H1 (cell line): ENCODE data around the gene TBCB. TPM values are rescaled to one million over a fixed set of nuclear protein-coding genes. Genes with fewer than 3 reads are reported as not detected.
A peak's percentile ranks its signal among the peaks of the same experiment; 100 is the strongest.

Experiments
- CTCF ChIA-PET: fragments of 300-600 bp; sonication (Branson Sonifier 250); formaldehyde crosslinking; loops from one replicate; lab custom pipeline; 2021; ENCODE audit not compliant: partially characterized antibody; lab: Charles Lee
- POLR2A ChIA-PET: fragments of 300-600 bp; sonication (Branson Sonifier 250); formaldehyde crosslinking; loops from one replicate; lab custom pipeline; 2021; ENCODE audit warnings: inconsistent platforms; ENCODE audit not compliant: partially characterized antibody; lab: Charles Lee
- DNase-seq, 2 experiments: peaks; one replicate each; pipeline versions ENCODE4 v3.0.0 to v3.0.0-alpha.2; 2010 to 2022; ENCODE audit warnings: low spot score in 2 of 2, low read depth in 1 of 2, mixed read lengths in 1 of 2
- FAIRE-seq: peaks from 2 replicates; lab custom pipeline; 2011; peaks lifted over from hg19 to GRCh38; lab: Jason Lieb, UNC
- H2AFZ ChIP-seq: 2 replicates; pipeline ENCODE4 v1.8.1; 2012; ENCODE audit warnings: low read length, inconsistent platforms
- H2AK5ac ChIP-seq: 2 replicates; pipeline ENCODE4 v1.6.1; 2013; ENCODE audit warnings: low read depth, low read length
- H2BK120ac ChIP-seq: replicated peaks from 2 replicates; pipeline ENCODE3; 2013; ENCODE audit warnings: low read depth, low read length, inconsistent platforms
- H2BK12ac ChIP-seq: 2 replicates; pipeline ENCODE4 v1.6.1; 2013; ENCODE audit warnings: low read depth, low read length
- H2BK15ac ChIP-seq: 2 replicates; pipeline ENCODE4 v1.6.1; 2013; ENCODE audit warnings: low read length
- H2BK20ac ChIP-seq: 2 replicates; pipeline ENCODE4 v1.6.1; 2013; ENCODE audit warnings: low read length
- H2BK5ac ChIP-seq: 2 replicates; pipeline ENCODE4 v1.6.1; 2013; ENCODE audit warnings: low read depth, low read length
- H3K14ac ChIP-seq: 2 replicates; pipeline ENCODE4 v1.6.1; 2013; ENCODE audit warnings: inconsistent platforms; ENCODE audit not compliant: insufficient read length
- H3K18ac ChIP-seq: 2 replicates; pipeline ENCODE4 v1.6.1; 2013; ENCODE audit warnings: low read length; ENCODE audit errors: extremely low read depth
- H3K23ac ChIP-seq: 2 replicates; pipeline ENCODE4 v1.6.1; 2013; ENCODE audit warnings: inconsistent platforms; ENCODE audit not compliant: insufficient read length
- H3K23me2 ChIP-seq: 2 replicates; pipeline ENCODE4 v1.6.1; 2013; ENCODE audit warnings: low read depth, low read length
- H3K27ac ChIP-seq: 2 replicates; pipeline ENCODE4 v1.6.1; 2011; ENCODE audit warnings: low read depth, low read length, inconsistent platforms
- H3K27me3 ChIP-seq, 4 experiments: replicated peaks in 1 of 4; 1 replicate in 1 of 4; 2 replicates in 3 of 4; pipeline versions ENCODE4 v1.6.1 to v1.8.1; 2011 to 2013; ENCODE audit warnings: low read length in 3 of 4, mild to moderate bottlenecking in 3 of 4, inconsistent platforms in 2 of 4, mixed read lengths in 2 of 4, moderate library complexity in 1 of 4; ENCODE audit not compliant: control insufficient read depth in 3 of 4, insufficient read depth in 3 of 4; ENCODE audit errors: extremely low read depth in 1 of 4
- H3K36me3 ChIP-seq, 4 experiments: 2 replicates each; pipeline versions ENCODE4 v1.6.1 to v1.8.1; 2011 to 2013; ENCODE audit warnings: mild to moderate bottlenecking in 4 of 4, low read length in 3 of 4, moderate library complexity in 2 of 4, control low read depth in 1 of 4, inconsistent platforms in 1 of 4; ENCODE audit not compliant: insufficient read depth in 4 of 4, control insufficient read depth in 2 of 4
- H3K4ac ChIP-seq: replicated peaks from 2 replicates; pipeline ENCODE3; 2013; ENCODE audit warnings: low read length, low read depth, mixed read lengths, inconsistent platforms; ENCODE audit not compliant: insufficient read length
- H3K4me1 ChIP-seq, 4 experiments: replicated peaks in 1 of 4; 1 replicate in 1 of 4; 2 replicates in 3 of 4; pipeline versions ENCODE4 v1.6.1 to v1.8.1; 2011 to 2013; ENCODE audit warnings: low read length in 3 of 4, inconsistent platforms in 2 of 4, mixed read lengths in 1 of 4; ENCODE audit not compliant: insufficient read depth in 4 of 4, control insufficient read depth in 3 of 4
- H3K4me2 ChIP-seq, 2 experiments: 2 replicates each; pipeline versions ENCODE4 v1.6.1 to v1.8.1; 2011 to 2013; ENCODE audit warnings: low read depth in 2 of 2, low read length in 2 of 2, control low read depth in 1 of 2, inconsistent platforms in 1 of 2, mild to moderate bottlenecking in 1 of 2; ENCODE audit not compliant: insufficient read depth in 1 of 2
- H3K4me3 ChIP-seq, 4 experiments: fragments of 200-600, 300-600 bp in 1 of 4; sonication (generic), shearing (Covaris generic), sonication (Bioruptor Twin) in 1 of 4; 2 replicates each; pipeline versions ENCODE4 v1.5.1 to v1.8.1; 2011 to 2016; ENCODE audit warnings: low read length in 4 of 4, low read depth in 3 of 4, control low read depth in 2 of 4, inconsistent platforms in 2 of 4, mild to moderate bottlenecking in 2 of 4, mixed read lengths in 1 of 4, moderate library complexity in 1 of 4; ENCODE audit not compliant: insufficient read depth in 2 of 4; ENCODE audit errors: extremely low read depth in 1 of 4
- H3K56ac ChIP-seq: replicated peaks from 2 replicates; pipeline ENCODE3; 2013; ENCODE audit warnings: low read depth, mild to moderate bottlenecking, mixed read lengths, low read length, inconsistent platforms; ENCODE audit not compliant: insufficient read length
- H3K79me1 ChIP-seq: 2 replicates; pipeline ENCODE4 v1.6.1; 2013; ENCODE audit warnings: low read depth, low read length, control low read depth
- H3K79me2 ChIP-seq, 2 experiments: 2 replicates each; pipeline versions ENCODE4 v1.6.1 to v1.8.1; 2012 to 2013; ENCODE audit warnings: low read length in 2 of 2, mild to moderate bottlenecking in 2 of 2, inconsistent platforms in 1 of 2; ENCODE audit not compliant: insufficient read depth in 2 of 2, control insufficient read depth in 1 of 2
- H3K9ac ChIP-seq, 4 experiments: replicated peaks in 1 of 4; 1 replicate in 1 of 4; 2 replicates in 3 of 4; pipeline versions ENCODE4 v1.6.1 to v1.8.1; 2011 to 2013; ENCODE audit warnings: low read depth in 3 of 4, low read length in 3 of 4, control low read depth in 2 of 4, mild to moderate bottlenecking in 2 of 4, moderate library complexity in 2 of 4, inconsistent platforms in 1 of 4; ENCODE audit errors: extremely low read depth in 1 of 4
- H3K9me3 ChIP-seq, 2 experiments: 2 replicates each; pipeline versions ENCODE4 v1.6.1 to v1.8.1; 2012 to 2013; ENCODE audit warnings: mild to moderate bottlenecking in 2 of 2, moderate library complexity in 2 of 2, control low read depth in 1 of 2, inconsistent platforms in 1 of 2, low read depth in 1 of 2, low read length in 1 of 2, mixed read lengths in 1 of 2; ENCODE audit not compliant: insufficient read depth in 2 of 2
- H4K20me1 ChIP-seq, 2 experiments: replicated peaks in 1 of 2; 2 replicates each; pipeline versions ENCODE3 to v1.8.1; 2011 to 2013; ENCODE audit warnings: inconsistent platforms in 2 of 2, low read length in 2 of 2, mild to moderate bottlenecking in 1 of 2; ENCODE audit not compliant: insufficient read depth in 2 of 2, control insufficient read depth in 1 of 2
- H4K5ac ChIP-seq: 2 replicates; pipeline ENCODE4 v1.6.1; 2013; ENCODE audit warnings: low read length, low read depth, mixed read lengths, inconsistent platforms; ENCODE audit not compliant: insufficient read length
- H4K8ac ChIP-seq: 2 replicates; pipeline ENCODE4 v1.8.0; 2013; ENCODE audit warnings: mild to moderate bottlenecking, moderate library complexity, low read length, inconsistent platforms; ENCODE audit not compliant: insufficient read depth; ENCODE audit errors: extremely low read depth
- H4K91ac ChIP-seq: replicated peaks from 2 replicates; pipeline ENCODE3; 2013; ENCODE audit warnings: low read length, mixed read lengths, inconsistent platforms; ENCODE audit not compliant: insufficient read length
- CBX8 ChIP-seq: fragments of 300-800, 300-1000 bp; sonication (generic); IDR thresholded peaks from 2 replicates; pipeline ENCODE4 v1.7.1; 2016; ENCODE audit warnings: low read depth, low read length, borderline replicate concordance
- CHD1 ChIP-seq: IDR thresholded peaks from 2 replicates; pipeline ENCODE4 v1.6.1; 2012; ENCODE audit warnings: low read depth, low read length, improper control_type of control experiment
- CHD2 ChIP-seq: IDR thresholded peaks from 2 replicates; pipeline ENCODE4 v1.6.1; 2012; ENCODE audit warnings: low read length, improper control_type of control experiment
- CTBP2 ChIP-seq: IDR thresholded peaks from 2 replicates; pipeline ENCODE4 v1.7.0; 2011; ENCODE audit warnings: borderline replicate concordance, mild to moderate bottlenecking, moderate library complexity, mixed read lengths, low read length; ENCODE audit not compliant: insufficient read depth, insufficient read length
- HDAC2 ChIP-seq, 2 experiments: fragments of 300-600 bp in 1 of 2; sonication (generic) in 1 of 2; IDR thresholded peaks; 2 replicates each; pipeline ENCODE4 v1.6.1; 2011 to 2012; ENCODE audit warnings: low read depth in 2 of 2, low read length in 2 of 2, mild to moderate bottlenecking in 2 of 2, moderate library complexity in 2 of 2, borderline replicate concordance in 1 of 2, inconsistent platforms in 1 of 2
- JUND ChIP-seq: IDR thresholded peaks from 2 replicates; pipeline ENCODE4 v1.6.1; 2011; ENCODE audit warnings: mild to moderate bottlenecking, improper control_type of control experiment, low read length
- NANOG ChIP-seq: IDR thresholded peaks from 2 replicates; pipeline ENCODE4 v1.6.1; 2011; ENCODE audit warnings: low read length, low read depth, mild to moderate bottlenecking, inconsistent platforms; ENCODE audit not compliant: insufficient read depth, poor library complexity, severe bottlenecking
- RFX5 ChIP-seq: IDR thresholded peaks from 2 replicates; pipeline ENCODE4 v1.6.1; 2011; ENCODE audit warnings: low read depth, low read length, improper control_type of control experiment, borderline replicate concordance
- SIX5 ChIP-seq: IDR thresholded peaks from 2 replicates; pipeline ENCODE4 v1.6.1; 2011; ENCODE audit warnings: mild to moderate bottlenecking, low read depth, low read length
- SP2 ChIP-seq: IDR thresholded peaks from 2 replicates; pipeline ENCODE4 v1.6.1; 2012; ENCODE audit warnings: mild to moderate bottlenecking, low read length, inconsistent platforms
- TAF1 ChIP-seq: IDR thresholded peaks from 2 replicates; pipeline ENCODE4 v1.6.1; 2011; ENCODE audit warnings: mild to moderate bottlenecking, low read depth, low read length
- ZNF274 ChIP-seq: IDR thresholded peaks from 2 replicates; pipeline ENCODE4 v1.7.0; 2012; ENCODE audit warnings: low read length, borderline replicate concordance; ENCODE audit errors: extremely low read depth
- WGBS, 2 experiments: shearing (Covaris generic) in 1 of 2; methylation state at CpG; one replicate each; pipeline versions ENCODE4 v1.1.6 to v1.1.7; 2013 to 2015; ENCODE audit warnings: low lambda C conversion rate in 2 of 2, mixed read lengths in 2 of 2, inconsistent platforms in 1 of 2, low coverage in 1 of 2, missing lambda C conversion rate in 1 of 2; ENCODE audit not compliant: insufficient replicate concordance in 2 of 2, insufficient coverage in 1 of 2, insufficient read length in 1 of 2; ENCODE audit errors: extremely low coverage in 1 of 2, missing lambda C conversion rate in 1 of 2; 5-methylcytosine and 5-hydroxymethylcytosine counted together
- polyA plus RNA-seq, 7 experiments: library from polyadenylated mRNA; depleted of rRNA in 3 of 7; stranded (reverse) in 5 of 7; unstranded in 2 of 7; fragments of >200 nt in 5 of 7; fragments of 200-250 nt in 2 of 7; gene quantifications; 1 replicate in 5 of 7; 2 replicates in 1 of 7; 4 replicates in 1 of 7; pipeline versions ENCODE4 v1.2.1 to v1.2.3, GENCODE V29; 2011 to 2013; ENCODE audit warnings: missing spikeins in 2 of 7, mixed read lengths in 2 of 7
- total RNA-seq: library from RNA; stranded (reverse); fragmentation: NEBNext Ultra II Directional; extraction: Animal tissue kit (Norgen Biotek cat#: 25700); gene quantifications from 2 replicates; pipeline ENCODE4 v1.2.1, GENCODE V29; 2021

Gene TBCB
- total and polyA plus RNA-seq, 2 of the 8 experiments (the other 6 are each of a cell fraction or from before 2014, with no cell fraction given) = 153 to 286 TPM

GRCh38 chr19:36110487-36111199 lies 4.6 kb upstream of the TBCB start, which contains the start of gene OVOL3:
Gene OVOL3 (plus strand): TSS chr19:36111143. CDS start chr19:36111203, 60 bp downstream.
- no peak within 1 kb of the TSS for H2AFZ ChIP-seq
- peaks cover 0 to 4% of the 10 kb centered on the region in 2 experiments for H4K20me1 ChIP-seq
- H3K4me1 ChIP-seq = peaks cover 8 to 21% (median 17%) of the 10 kb centered on the region in 4 experiments
- H3K9me3 ChIP-seq = no peaks in the 10 kb centered on the region
- no peak within 1 kb of the TSS for H2BK120ac ChIP-seq
- H3K56ac ChIP-seq = no peak within 1 kb of the TSS
- ChIA-PET POLR2A (interaction anchor here (0.6 to 1.7 kb wide), 10 partner anchors 7 to 463 kb away, joined by 3 to 7 read pairs (median 4); partner anchors contain the start of genes THAP8, WDR62, ZNF146 and ZNF529), CTCF (interaction anchor here (0.8 kb wide), 2 partner anchors 17 to 21 kb away, joined by 3 read pairs; no protein-coding TSS in a partner anchor)
- no peak within 1 kb of the TSS; a peak in 1 of 8 replicates for H3K4me3 ChIP-seq
- H3K18ac ChIP-seq = no peak within 1 kb of the TSS
- H3K23me2 ChIP-seq = peaks cover 10% of the 10 kb centered on the region
- H4K5ac ChIP-seq = no peak within 1 kb of the TSS
- no peak within 1 kb of the TSS for H2BK20ac ChIP-seq
- H2BK12ac ChIP-seq = no peak within 1 kb of the TSS
- H3K36me3 ChIP-seq = peaks cover 2 to 12% (median 6%) of the 10 kb centered on the region in 4 experiments; a peak in 5 of 8 replicates
- no peaks in the 10 kb centered on the region for H3K27me3 ChIP-seq
- H3K23ac ChIP-seq = no peak within 1 kb of the TSS
- H2BK5ac ChIP-seq = peak within 1 kb of the TSS; percentile 39; the same call in 1 of the 2 replicates
- H3K79me1 ChIP-seq = peaks cover 4% of the 10 kb centered on the region; the same call in 1 of the 2 replicates
- H3K27ac ChIP-seq = no peak within 1 kb of the TSS
- WGBS, 2 experiments = 9% methylated on average over 1 of the region's 1 CpG; no CpG with 5 or more reads in 1 of the 2 experiments
- H3K4me2 ChIP-seq = peak within 1 kb of the TSS; percentile 28 to 36; a peak in 2 of 4 replicates
- H4K91ac ChIP-seq = no peak within 1 kb of the TSS
- no peak within 1 kb of the TSS for H3K4ac ChIP-seq
- no peak within 1 kb of the TSS; a peak in 1 of 7 replicates for H3K9ac ChIP-seq
- no peak within 1 kb of the TSS for H2AK5ac ChIP-seq
- FAIRE-seq (no peak), DNase-seq (peak in 1 of 2 experiments; percentile 70)
- no peak within 1 kb of the TSS for H4K8ac ChIP-seq
- no peak within 1 kb of the TSS for H3K14ac ChIP-seq
- no peaks in the 10 kb centered on the region; a peak in 1 of 4 replicates for H3K79me2 ChIP-seq
- no peak within 1 kb of the TSS for H2BK15ac ChIP-seq
- TF ChIP-seq CHD2 (no peak), NANOG (no peak), CHD1 (peak; percentile 36; the same call in 1 of the 2 replicates), JUND (no peak; the same call in 1 of the 2 replicates), HDAC2 (IDR thresholded peaks at IDR 0.05; ENCODE audit: borderline replicate concordance in 1 of 2, low read depth in 2 of 2, low read length in 2 of 2) (no peak), SP2 (no peak), SIX5 (no peak), CBX8 (no peak), RFX5 (no peak), CTBP2 (no peak), ZNF274 (no peak), TAF1 (no peak)
